Prostate gland (tissue), 2 donors: ENCODE data around the gene PAPOLB.

ENCODE experiments used
- CTCF ChIP-seq, 4 experiments: fragments of 200-600 bp in 2 of 4; fragments of 450-650 bp in 2 of 4; sonication (generic) in 2 of 4; IDR thresholded peaks; 1 replicate in 3 of 4; 2 replicates in 1 of 4; pipeline ENCODE4 v1.5.1; 2016 to 2019; ENCODE audit warnings: antibody characterized with exemption in 4 of 4, mild to moderate bottlenecking in 2 of 4, moderate library complexity in 2 of 4
- POLR2A ChIP-seq: fragments of 450-650 bp; IDR thresholded peaks from one replicate; pipeline ENCODE4 v1.6.1; 2016; ENCODE audit warnings: antibody characterized with exemption, mild to moderate bottlenecking

- TF ChIP-seq CTCF (IDR thresholded peaks at IDR 0.05) (no peak), POLR2A (no peak)
These were observed 5.0 kb upstream of the PAPOLB start for GRCh38 chr7:4866528-4867496.
